ENCODE results near the gene CEP76.

- TF ChIP-seq CTCF (IDR thresholded peaks at IDR 0.05) (no peak), SIN3A (IDR thresholded peaks at IDR 0.05; ENCODE audit: borderline replicate concordance, insufficient read depth, low read depth, low read length) (no peak), POLR2AphosphoS5 (IDR thresholded peaks at IDR 0.05; ENCODE audit: low read depth, low read length) (no peak)
Observed at GRCh38 chr18:12647773-12648172, 54.8 kb downstream of the CEP76 start.
